Kidney glomerular epithelial cell (primary cell): ENCODE measurements around the gene GRIP2.
A peak's percentile ranks its signal among the peaks of the same experiment; 100 is the strongest.

Experiments
- DNase-seq: peaks from one replicate; lab custom pipeline; 2025; lab: John Stamatoyannopoulos, UW

Gene GRIP2

GRCh38 chr3:14453876-14454638 is 86.1 kb downstream of the GRIP2 start:
- DNase-seq, result no peak

GRCh38 chr3:14452740-14453710 is 87.1 kb downstream of the GRIP2 start:
- peak; percentile 97 for DNase-seq

GRCh38 chr3:14451844-14452739 is 88.0 kb downstream of the GRIP2 start:
- peak; percentile 88 for DNase-seq

GRCh38 chr3:14450922-14451606 is 89.1 kb downstream of the GRIP2 start:
- DNase-seq, result no peak

GRCh38 chr3:14450506-14450905 is 89.6 kb downstream of the GRIP2 start:
- DNase-seq, result no peak

GRCh38 chr3:14448756-14449727 is 91.1 kb downstream of the GRIP2 start:
- DNase-seq, result no peak

GRCh38 chr3:14448063-14448462 is 92.1 kb downstream of the GRIP2 start:
- no peak for DNase-seq

GRCh38 chr3:14446988-14447570 is 93.1 kb downstream of the GRIP2 start:
- no peak for DNase-seq

GRCh38 chr3:14445773-14446172 is 94.4 kb downstream of the GRIP2 start:
- no peak for DNase-seq

- no peak for DNase-seq
Observed at GRCh38 chr3:14444380-14444779, 95.8 kb downstream of the GRIP2 start.

- no peak for DNase-seq
Observed at GRCh38 chr3:14441920-14442300, 98.2 kb downstream of the GRIP2 start.

- DNase-seq, result no peak
Observed at GRCh38 chr3:14441240-14441919, 98.8 kb downstream of the GRIP2 start.

GRCh38 chr3:14440531-14441239 is 99.5 kb downstream of the GRIP2 start:
- DNase-seq, result peak; percentile 32

GRCh38 chr3:14440168-14440518 is 100.0 kb downstream of the GRIP2 start:
- no peak for DNase-seq

- DNase-seq, result peak; percentile 25
Observed at GRCh38 chr3:14439501-14440167, 100.5 kb downstream of the GRIP2 start.
